Fibroblast of lung (primary cell): ENCODE results near the gene EPS8.

Experiments used
- EZH2 ChIP-seq: IDR thresholded peaks from 2 replicates; pipeline ENCODE4 v1.5.1; 2012; ENCODE audit warnings: low read length, control low read depth, mild to moderate bottlenecking; ENCODE audit errors: missing control alignments
- TF ChIP-seq, protein P1 (sequence below), 2 donors: IDR thresholded peaks in 1 of 2; conservative IDR thresholded peaks in 1 of 2; 1 replicate in 1 of 2; 2 replicates in 1 of 2; pipeline ENCODE4 v1.5.1; 2011 to 2012; ENCODE audit warnings: low read length in 2 of 2, control low read depth in 1 of 2, inconsistent platforms in 1 of 2, low read depth in 1 of 2, mild to moderate bottlenecking in 1 of 2

DNA sequence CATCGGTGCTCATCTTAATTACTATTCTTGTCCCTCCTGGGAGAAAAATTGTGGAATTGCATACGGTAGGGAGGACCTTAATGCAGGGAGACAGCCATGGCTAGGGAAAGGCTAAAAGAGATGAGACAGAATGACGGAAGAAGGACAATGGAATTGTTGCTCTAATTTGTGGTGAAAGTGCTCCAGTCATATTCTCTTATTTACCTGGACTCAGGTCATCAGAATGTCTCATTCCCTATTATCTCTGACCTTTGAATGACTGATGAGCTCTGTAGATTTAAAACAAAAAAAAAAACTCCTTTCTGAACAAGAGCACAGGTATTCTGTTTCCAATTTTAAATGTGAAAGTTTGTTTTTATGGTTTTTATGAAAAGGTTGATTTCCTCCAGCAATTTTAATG lies 8.6 kb upstream of the EPS8 start:
- no peak for TF ChIP-seq EZH2
- TF ChIP-seq, protein P1, sequence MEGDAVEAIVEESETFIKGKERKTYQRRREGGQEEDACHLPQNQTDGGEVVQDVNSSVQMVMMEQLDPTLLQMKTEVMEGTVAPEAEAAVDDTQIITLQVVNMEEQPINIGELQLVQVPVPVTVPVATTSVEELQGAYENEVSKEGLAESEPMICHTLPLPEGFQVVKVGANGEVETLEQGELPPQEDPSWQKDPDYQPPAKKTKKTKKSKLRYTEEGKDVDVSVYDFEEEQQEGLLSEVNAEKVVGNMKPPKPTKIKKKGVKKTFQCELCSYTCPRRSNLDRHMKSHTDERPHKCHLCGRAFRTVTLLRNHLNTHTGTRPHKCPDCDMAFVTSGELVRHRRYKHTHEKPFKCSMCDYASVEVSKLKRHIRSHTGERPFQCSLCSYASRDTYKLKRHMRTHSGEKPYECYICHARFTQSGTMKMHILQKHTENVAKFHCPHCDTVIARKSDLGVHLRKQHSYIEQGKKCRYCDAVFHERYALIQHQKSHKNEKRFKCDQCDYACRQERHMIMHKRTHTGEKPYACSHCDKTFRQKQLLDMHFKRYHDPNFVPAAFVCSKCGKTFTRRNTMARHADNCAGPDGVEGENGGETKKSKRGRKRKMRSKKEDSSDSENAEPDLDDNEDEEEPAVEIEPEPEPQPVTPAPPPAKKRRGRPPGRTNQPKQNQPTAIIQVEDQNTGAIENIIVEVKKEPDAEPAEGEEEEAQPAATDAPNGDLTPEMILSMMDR (conservative IDR thresholded peaks at IDR 0.05 in 1 of 2, IDR thresholded peaks at IDR 0.05 in 1 of 2; ENCODE audit: low read depth in 1 of 2, low read length in 2 of 2), result no peak
